Nephron progenitor cell (in vitro differentiated cells): Measurements from ENCODE around the gene DNASE1.

Experiments used
- DNase-seq: peaks from one replicate; pipeline ENCODE4 v3.0.0; 2021
- H3K27ac Mint-ChIP-seq: 2 replicates; pipeline ENCODE4 v1.8.0; 2021; ENCODE audit warnings: mild to moderate bottlenecking, moderate library complexity, mixed read lengths
- H3K27me3 Mint-ChIP-seq: 2 replicates; pipeline ENCODE4 v1.8.0; 2021; ENCODE audit warnings: mild to moderate bottlenecking, low read depth, mixed read lengths; ENCODE audit not compliant: poor library complexity
- H3K36me3 Mint-ChIP-seq: 2 replicates; pipeline ENCODE4 v1.8.0; 2021; ENCODE audit warnings: low read depth, mixed read lengths
- H3K4me1 Mint-ChIP-seq: 2 replicates; pipeline ENCODE4 v1.8.0; 2021; ENCODE audit warnings: mixed read lengths
- H3K4me3 Mint-ChIP-seq: 2 replicates; pipeline ENCODE4 v1.8.0; 2021; ENCODE audit warnings: mild to moderate bottlenecking, moderate library complexity, mixed read lengths
- H3K9me3 Mint-ChIP-seq: 2 replicates; pipeline ENCODE4 v1.8.0; 2021; ENCODE audit warnings: mild to moderate bottlenecking, moderate library complexity, mixed read lengths
- CTCF ChIP-seq: fragments of 200-600 bp; sonication (generic); IDR thresholded peaks from 2 replicates; pipeline ENCODE4 v1.5.0; 2021; ENCODE audit warnings: antibody characterized with exemption

DNASE1 gene

GRCh38 chr16:3689731-3690130 is 35.2 kb downstream of the DNASE1 start:
- no peak for TF ChIP-seq CTCF
- DNase-seq, result no peak
- Mint-ChIP-seq H3K27ac (no peak overlapping the region), H3K9me3 (no peaks in the 10 kb centered on the region), H3K4me3 (no peak overlapping the region), H3K27me3 (peaks cover 2% of the 10 kb centered on the region), H3K4me1 (peaks cover 16% of the 10 kb centered on the region), H3K36me3 (peaks cover 58% of the 10 kb centered on the region)

GRCh38 chr16:3690470-3690928 is 36.0 kb downstream of the DNASE1 start:
- H3K9me3 Mint-ChIP-seq, result no peaks in the 10 kb centered on the region
- H3K36me3 Mint-ChIP-seq, result peaks cover 58% of the 10 kb centered on the region
- H3K27me3 Mint-ChIP-seq, result peaks cover 2% of the 10 kb centered on the region
- peak overlapping the region; percentile 83 for H3K27ac Mint-ChIP-seq
- DNase-seq, result peak; percentile 89
- peaks cover 23% of the 10 kb centered on the region for H3K4me1 Mint-ChIP-seq
- TF ChIP-seq CTCF, result peak; percentile 87
- H3K4me3 Mint-ChIP-seq, result no peak overlapping the region

GRCh38 chr16:3690980-3691720 is 36.7 kb downstream of the DNASE1 start:
- Mint-ChIP-seq H3K4me3 (no peak overlapping the region), H3K9me3 (no peaks in the 10 kb centered on the region), H3K36me3 (peaks cover 58% of the 10 kb centered on the region), H3K27me3 (peaks cover 2% of the 10 kb centered on the region), H3K27ac (peak overlapping the region; percentile 83), H3K4me1 (peaks cover 30% of the 10 kb centered on the region)
- TF ChIP-seq CTCF, result no peak
- DNase-seq, result no peak

- Mint-ChIP-seq H3K36me3 (peaks cover 57% of the 10 kb centered on the region), H3K4me1 (peaks cover 32% of the 10 kb centered on the region), H3K4me3 (no peak overlapping the region), H3K27me3 (peaks cover 2% of the 10 kb centered on the region), H3K27ac (peak overlapping the region; percentile 51), H3K9me3 (no peaks in the 10 kb centered on the region)
- TF ChIP-seq CTCF, result no peak
- no peak for DNase-seq
Measured at GRCh38 chr16:3691761-3692160, 37.3 kb downstream of the DNASE1 start.

- no peak for DNase-seq
- Mint-ChIP-seq H3K27me3 (no peaks in the 10 kb centered on the region), H3K36me3 (peaks cover 46% of the 10 kb centered on the region), H3K4me1 (peaks cover 32% of the 10 kb centered on the region), H3K9me3 (no peaks in the 10 kb centered on the region), H3K4me3 (no peak overlapping the region), H3K27ac (peak overlapping the region; percentile 28)
- no peak for TF ChIP-seq CTCF
Measured at GRCh38 chr16:3694051-3694450, 39.6 kb downstream of the DNASE1 start.
